Measurements from ENCODE around the gene CD96. TPM values are rescaled to one million over a fixed set of nuclear protein-coding genes. Genes with fewer than 3 reads are reported as not detected.

Gene CD96
- total and polyA plus RNA-seq, 2 donors (not counting 3 experiments of a cell fraction or from before 2014, with no cell fraction given), result not detected

GRCh38 chr3:111681661-111682426 lies 139.8 kb downstream of the CD96 start:
- H2AFZ ChIP-seq (ENCODE audit: low read depth, low read length), result no peak overlapping the region
- no peaks in the 10 kb centered on the region for H3K9me3 ChIP-seq (replicated peaks; ENCODE audit: control insufficient read depth, insufficient read depth, low read length)
- no peak overlapping the region for H3K9ac ChIP-seq (replicated peaks; ENCODE audit: extremely low read depth, insufficient read depth, low read length)
- POLR2A ChIA-PET, result no interaction called here
- DNase-seq (ENCODE audit: low read depth, low spot score), result no peak
- no TSS peak for BruUV-seq (replicated peaks)
- peaks cover 5% of the 10 kb centered on the region for H3K4me1 ChIP-seq (ENCODE audit: control insufficient read depth, extremely low read depth, insufficient read depth, low read length)
- peak; percentile 24 for FAIRE-seq
- CTCF ChIA-PET, result interaction anchor here (1.2 to 3.5 kb wide), 4 partner anchors 9 to 33 kb away, joined by 3 to 23 read pairs (median 4); no protein-coding TSS in a partner anchor
- H3K9me1 ChIP-seq (replicated peaks; ENCODE audit: control insufficient read depth, extremely low read depth, insufficient read depth, low read length), result no peaks in the 10 kb centered on the region
- H3K36me3 ChIP-seq (ENCODE audit: control insufficient read depth in 2 of 2, extremely low read depth in 1 of 2, insufficient read depth in 2 of 2, low read length in 2 of 2), result no peaks in the 10 kb centered on the region
- no peak overlapping the region for H3K27ac ChIP-seq (ENCODE audit: insufficient read depth, low read depth, low read length)
- no peaks in the 10 kb centered on the region for H3K27me3 ChIP-seq (ENCODE audit: control insufficient read depth in 2 of 2, insufficient read depth in 2 of 2, low read length in 2 of 2)
- no peaks in the 10 kb centered on the region for H4K20me1 ChIP-seq (replicated peaks; ENCODE audit: control insufficient read depth, extremely low read depth, insufficient read depth, low read length)
- intact Hi-C loops (cut with micrococcal nuclease) (no loop called here), dilution Hi-C loops (cut with MboI; ENCODE audit: extremely low pct_ligation_motif_present, low sequenced_read_pairs) (no loop called here)
- H3K4me3 ChIP-seq (replicated peaks in 1 of 3; ENCODE audit: insufficient read depth in 1 of 3, low read depth in 1 of 3, low read length in 3 of 3), result no peak overlapping the region
- no peak overlapping the region for H3K4me2 ChIP-seq (ENCODE audit: insufficient read depth, low read length)
- TF ChIP-seq MYC (IDR thresholded peaks at IDR 0.05; ENCODE audit: low read depth, low read length), result no peak
- no peak for TF ChIP-seq FOS (IDR thresholded peaks at IDR 0.05; ENCODE audit: borderline replicate concordance, insufficient read depth, low read length)
- TF ChIP-seq POLR2AphosphoS5 (IDR thresholded peaks at IDR 0.05; ENCODE audit: insufficient read depth, low read depth, low read length), result no peak
- TF ChIP-seq JUN (IDR thresholded peaks at IDR 0.05; ENCODE audit: borderline replicate concordance, insufficient read depth, insufficient read length, low read depth), result no peak
- TF ChIP-seq GATA2 (IDR thresholded peaks at IDR 0.05; ENCODE audit: insufficient read depth, insufficient read length, low read depth, low read length), result no peak
- TF ChIP-seq, protein P1, sequence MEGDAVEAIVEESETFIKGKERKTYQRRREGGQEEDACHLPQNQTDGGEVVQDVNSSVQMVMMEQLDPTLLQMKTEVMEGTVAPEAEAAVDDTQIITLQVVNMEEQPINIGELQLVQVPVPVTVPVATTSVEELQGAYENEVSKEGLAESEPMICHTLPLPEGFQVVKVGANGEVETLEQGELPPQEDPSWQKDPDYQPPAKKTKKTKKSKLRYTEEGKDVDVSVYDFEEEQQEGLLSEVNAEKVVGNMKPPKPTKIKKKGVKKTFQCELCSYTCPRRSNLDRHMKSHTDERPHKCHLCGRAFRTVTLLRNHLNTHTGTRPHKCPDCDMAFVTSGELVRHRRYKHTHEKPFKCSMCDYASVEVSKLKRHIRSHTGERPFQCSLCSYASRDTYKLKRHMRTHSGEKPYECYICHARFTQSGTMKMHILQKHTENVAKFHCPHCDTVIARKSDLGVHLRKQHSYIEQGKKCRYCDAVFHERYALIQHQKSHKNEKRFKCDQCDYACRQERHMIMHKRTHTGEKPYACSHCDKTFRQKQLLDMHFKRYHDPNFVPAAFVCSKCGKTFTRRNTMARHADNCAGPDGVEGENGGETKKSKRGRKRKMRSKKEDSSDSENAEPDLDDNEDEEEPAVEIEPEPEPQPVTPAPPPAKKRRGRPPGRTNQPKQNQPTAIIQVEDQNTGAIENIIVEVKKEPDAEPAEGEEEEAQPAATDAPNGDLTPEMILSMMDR (IDR thresholded peaks at IDR 0.05; ENCODE audit: extremely low read depth in 1 of 2, insufficient read depth in 1 of 2, low read depth in 1 of 2, low read length in 2 of 2), result no peak
- TF ChIP-seq EZH2 (IDR thresholded peaks at IDR 0.05; ENCODE audit: borderline replicate concordance, low read depth, low read length, severe bottlenecking), result no peak
- no peak for TF ChIP-seq POLR2A (IDR thresholded peaks at IDR 0.05; ENCODE audit: low read depth, low read length)
- no peak for TF ChIP-seq MAX (IDR thresholded peaks at IDR 0.05; ENCODE audit: insufficient read depth, insufficient read length)
- no peaks in the 10 kb centered on the region for H3K79me2 ChIP-seq (ENCODE audit: control insufficient read depth, insufficient read depth, low read length)

All from endothelial cell of umbilical vein (primary cell).